GM18511 (cell line): ENCODE data around the gene ARHGAP5.

Experiments
- ATAC-seq: cut with Tn5 transposase; IDR thresholded peaks from one replicate; pipeline ENCODE4 v1.9.1; 2021; ENCODE audit warnings: mild to moderate bottlenecking, moderate library complexity; ENCODE audit not compliant: unreplicated experiment

The ARHGAP5 gene, protein sequence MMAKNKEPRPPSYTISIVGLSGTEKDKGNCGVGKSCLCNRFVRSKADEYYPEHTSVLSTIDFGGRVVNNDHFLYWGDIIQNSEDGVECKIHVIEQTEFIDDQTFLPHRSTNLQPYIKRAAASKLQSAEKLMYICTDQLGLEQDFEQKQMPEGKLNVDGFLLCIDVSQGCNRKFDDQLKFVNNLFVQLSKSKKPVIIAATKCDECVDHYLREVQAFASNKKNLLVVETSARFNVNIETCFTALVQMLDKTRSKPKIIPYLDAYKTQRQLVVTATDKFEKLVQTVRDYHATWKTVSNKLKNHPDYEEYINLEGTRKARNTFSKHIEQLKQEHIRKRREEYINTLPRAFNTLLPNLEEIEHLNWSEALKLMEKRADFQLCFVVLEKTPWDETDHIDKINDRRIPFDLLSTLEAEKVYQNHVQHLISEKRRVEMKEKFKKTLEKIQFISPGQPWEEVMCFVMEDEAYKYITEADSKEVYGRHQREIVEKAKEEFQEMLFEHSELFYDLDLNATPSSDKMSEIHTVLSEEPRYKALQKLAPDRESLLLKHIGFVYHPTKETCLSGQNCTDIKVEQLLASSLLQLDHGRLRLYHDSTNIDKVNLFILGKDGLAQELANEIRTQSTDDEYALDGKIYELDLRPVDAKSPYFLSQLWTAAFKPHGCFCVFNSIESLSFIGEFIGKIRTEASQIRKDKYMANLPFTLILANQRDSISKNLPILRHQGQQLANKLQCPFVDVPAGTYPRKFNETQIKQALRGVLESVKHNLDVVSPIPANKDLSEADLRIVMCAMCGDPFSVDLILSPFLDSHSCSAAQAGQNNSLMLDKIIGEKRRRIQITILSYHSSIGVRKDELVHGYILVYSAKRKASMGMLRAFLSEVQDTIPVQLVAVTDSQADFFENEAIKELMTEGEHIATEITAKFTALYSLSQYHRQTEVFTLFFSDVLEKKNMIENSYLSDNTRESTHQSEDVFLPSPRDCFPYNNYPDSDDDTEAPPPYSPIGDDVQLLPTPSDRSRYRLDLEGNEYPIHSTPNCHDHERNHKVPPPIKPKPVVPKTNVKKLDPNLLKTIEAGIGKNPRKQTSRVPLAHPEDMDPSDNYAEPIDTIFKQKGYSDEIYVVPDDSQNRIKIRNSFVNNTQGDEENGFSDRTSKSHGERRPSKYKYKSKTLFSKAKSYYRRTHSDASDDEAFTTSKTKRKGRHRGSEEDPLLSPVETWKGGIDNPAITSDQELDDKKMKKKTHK (N-terminal part only)

DNA sequence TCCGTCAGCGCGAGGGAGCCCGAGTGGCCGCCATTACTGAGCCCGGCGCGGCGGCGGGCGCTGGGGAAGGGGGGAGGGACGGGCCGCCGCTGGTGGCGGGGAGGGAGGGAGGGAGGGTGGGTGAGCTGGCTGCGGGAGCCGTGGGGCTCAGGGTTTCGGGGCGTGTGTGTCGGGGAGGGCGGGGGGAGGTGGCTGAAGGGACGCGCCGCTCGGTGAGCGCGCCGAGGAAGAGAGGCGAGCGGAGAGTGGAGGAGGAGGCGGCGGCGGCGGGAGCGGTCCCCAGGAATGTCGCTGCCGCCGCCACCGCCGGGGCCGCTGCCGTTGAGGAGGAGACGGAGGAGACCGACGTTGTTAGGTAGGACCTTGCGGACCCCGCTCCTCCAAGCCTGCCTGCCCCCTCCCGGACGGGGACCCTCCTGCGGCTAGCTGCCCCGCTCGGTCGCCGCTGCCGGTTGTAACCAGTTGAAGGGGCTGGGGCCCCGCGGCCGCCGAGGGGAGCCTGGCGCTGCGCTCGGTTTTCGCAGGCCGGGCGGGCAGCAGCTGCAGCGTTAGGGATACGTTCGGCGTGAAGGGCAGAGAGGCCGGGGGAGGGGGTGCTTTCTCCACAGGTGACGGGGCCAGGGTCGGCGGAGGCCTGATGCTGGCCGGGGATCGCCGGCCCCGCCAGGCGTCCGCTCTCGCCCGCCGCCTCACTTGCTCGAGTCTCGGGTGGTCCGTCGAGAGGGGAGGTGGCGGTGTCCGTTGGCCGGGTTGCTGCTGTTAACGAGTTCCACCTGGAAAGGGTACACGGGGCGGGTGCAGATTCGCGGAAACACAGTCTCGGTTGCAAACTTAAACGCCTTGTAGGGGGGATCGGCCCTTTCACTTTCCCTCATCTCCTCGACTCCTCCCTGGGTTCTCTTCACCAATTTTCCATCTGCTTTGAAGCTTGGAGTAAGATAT, at the start of gene ARHGAP5:
TSS of gene ARHGAP5 (plus strand) at position 224 of the 942 bp plus-strand sequence. CDS start 13,366 bp downstream, outside the sequence.
- ATAC-seq, result peak; percentile 43

DNA sequence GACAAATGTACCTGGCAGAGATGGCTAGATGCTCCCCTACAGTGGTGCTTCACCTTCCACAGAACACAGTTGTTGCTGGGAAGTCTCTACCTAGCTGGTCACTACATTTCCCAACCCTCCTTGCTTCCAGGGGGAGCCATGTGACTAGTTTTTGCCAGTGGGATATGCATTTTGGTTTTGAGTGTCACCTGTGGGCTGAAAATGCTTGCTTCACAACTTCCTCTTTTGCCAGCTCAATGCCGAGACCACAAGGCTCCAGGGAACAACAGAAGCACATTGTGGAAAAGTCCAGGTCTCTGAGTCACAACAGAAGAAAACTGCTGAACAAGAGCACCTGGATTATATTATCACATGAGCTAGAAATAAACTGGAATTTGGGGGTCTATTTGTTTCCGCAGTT, 48.5 kb upstream of the ARHGAP5 start:
- no peak for ATAC-seq

DNA sequence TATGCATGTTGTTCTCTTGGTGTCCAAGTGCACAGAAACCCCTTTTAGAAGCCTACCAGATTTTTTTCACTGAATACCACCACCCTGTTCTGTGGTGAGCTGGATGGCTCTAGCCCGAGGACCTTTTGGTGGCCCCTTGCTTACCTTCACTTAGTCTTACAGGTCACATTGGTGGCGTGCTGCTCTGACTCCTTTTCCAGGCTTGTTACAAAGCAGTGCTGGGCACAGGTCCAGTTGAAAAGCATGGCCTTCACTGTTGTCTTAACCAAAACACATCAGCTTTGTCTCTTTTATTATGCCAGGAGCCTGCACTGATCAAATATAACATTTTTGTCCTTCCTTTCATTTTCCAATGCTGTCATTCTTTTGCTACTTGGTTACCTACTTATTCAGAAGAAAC, 43.6 kb upstream of the ARHGAP5 start:
- ATAC-seq, result no peak

DNA sequence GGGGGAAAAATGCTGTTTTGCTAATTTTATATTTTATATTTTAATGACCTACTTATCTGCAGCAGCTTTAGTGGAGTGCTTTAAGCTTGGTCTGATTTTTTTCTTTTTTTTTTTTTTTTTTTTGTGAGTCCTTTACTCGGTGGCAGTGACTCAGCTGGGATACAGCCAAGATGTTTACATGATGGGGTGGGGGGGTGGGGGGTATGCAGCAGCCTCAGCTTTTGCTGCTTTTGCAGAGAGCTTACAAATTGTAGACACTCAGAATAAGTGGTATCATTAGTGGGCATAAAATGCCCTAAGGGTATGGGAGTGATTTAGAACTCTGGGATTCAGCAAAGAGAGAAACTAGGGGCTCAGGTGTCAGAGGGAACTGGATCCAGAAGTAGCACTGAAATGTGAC, 38.2 kb upstream of the ARHGAP5 start:
- no peak for ATAC-seq

DNA sequence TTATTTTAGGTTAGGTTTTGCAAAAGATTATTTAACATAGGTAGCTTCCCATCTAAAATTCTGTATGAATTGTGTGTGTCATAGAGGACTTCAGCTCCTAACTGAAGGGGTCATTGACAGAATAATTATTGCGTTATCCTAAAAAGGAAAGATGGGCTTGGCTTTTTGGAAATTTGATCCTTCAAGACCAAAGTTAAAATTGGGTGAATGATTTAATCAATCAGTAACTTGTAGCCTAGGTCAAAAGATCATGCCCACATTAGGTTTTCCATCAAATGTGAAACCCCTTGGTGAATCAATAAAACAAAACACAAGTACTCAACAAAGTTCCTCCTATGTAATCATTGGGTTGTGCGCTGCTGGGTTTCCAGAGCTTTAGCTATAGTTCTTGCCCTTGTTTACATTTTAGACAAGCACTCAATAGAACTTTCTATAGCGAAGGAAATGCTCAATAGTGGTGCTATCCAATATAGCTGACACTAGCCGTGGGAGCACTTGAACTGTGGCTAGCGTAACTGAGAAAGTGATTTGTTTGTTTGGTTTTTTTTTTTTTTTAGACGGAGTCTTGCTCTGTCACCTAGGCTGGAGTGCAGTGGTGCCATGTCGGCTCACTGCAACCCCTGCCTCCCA, 37.6 kb upstream of the ARHGAP5 start:
- no peak for ATAC-seq

DNA sequence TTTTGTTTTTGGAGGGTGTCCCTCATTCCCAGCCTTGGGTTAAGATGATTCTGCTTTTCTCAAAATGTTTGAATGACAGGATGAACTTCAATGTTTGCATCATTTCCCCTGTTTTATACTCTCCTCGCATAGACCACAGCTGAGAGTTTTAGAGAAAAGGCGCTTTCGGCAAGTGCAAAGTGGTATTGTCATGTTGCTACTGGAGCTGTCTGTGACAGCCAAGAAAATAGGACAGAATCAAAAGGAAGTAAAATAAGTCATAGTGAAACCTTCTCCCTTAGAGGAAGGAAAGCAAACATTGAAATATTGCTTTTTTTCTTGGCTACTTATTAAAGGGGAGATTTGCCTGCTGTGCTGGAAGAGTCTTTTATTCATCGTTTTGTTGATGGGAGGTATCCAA, 33.5 kb upstream of the ARHGAP5 start:
- ATAC-seq, result no peak

DNA sequence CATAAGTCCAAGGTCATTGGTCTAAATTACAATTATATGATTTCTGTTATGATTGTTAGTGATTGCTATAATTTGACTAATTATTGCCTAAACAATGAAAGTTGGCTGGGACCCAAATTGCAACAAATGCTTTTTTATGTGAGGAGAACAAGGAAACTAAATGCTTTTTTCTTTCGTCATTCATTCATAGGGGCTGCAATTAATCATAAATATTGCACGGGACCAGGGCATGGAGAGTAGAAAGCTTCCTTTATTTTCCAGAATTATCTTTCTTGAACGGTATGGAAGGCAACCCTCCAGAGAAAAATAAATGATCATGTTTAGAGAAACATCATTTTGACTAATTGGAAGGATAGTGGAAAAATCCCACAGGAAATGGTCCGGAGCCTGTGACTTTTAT, 32.6 kb upstream of the ARHGAP5 start:
- ATAC-seq, result no peak

DNA sequence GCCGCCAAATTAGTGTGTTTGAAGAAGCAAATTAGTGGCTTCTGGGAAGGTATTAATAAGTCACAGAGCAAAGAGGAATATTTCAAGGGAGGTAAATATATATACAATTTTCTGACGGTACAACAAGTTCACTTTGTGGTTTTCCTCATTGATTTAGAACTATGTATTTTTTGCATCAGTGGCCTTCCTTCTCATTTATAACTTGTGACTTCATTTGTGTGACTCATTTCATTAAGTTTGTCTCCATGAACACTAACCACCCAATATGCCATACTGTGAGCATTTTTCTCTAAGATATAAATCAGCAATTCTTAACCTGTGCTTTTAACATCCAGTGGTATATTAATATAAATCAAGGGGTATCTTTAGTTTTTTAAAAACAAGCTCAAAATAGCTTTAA, 29.3 kb upstream of the ARHGAP5 start:
- ATAC-seq, result no peak

DNA sequence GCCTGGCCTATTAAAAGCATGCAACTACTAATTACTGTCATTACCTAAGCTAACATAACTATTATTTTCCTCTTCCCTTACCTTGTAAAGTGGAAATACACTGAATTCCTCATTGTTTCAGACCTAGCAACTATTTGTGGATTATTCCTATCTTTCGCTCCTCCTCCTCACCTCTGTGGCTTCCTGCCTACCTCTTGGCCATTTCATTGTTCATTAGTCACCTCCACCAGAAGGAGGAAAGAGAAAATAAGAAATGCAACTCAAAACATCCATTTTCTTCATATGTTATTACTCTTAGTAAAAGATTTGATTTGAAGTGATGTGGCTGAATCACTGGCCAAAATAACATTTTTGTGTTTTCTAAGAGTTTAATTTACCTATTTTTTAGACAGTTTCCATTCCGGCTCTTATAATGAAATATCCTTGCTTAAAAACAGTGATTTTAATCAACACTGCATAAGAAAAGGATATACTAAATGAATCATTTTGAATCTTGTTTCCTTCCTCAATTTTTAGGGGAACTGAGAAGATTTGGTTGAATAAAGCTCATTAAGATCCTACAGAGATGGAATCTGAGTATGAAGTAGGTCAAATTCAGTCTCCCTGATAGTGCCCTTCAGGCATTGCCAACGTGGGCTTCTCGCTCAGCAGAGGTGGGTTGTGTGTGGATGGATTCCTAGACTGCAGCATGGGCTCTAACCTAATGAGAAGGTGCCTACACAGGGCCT, 27.6 kb upstream of the ARHGAP5 start:
- no peak for ATAC-seq

DNA sequence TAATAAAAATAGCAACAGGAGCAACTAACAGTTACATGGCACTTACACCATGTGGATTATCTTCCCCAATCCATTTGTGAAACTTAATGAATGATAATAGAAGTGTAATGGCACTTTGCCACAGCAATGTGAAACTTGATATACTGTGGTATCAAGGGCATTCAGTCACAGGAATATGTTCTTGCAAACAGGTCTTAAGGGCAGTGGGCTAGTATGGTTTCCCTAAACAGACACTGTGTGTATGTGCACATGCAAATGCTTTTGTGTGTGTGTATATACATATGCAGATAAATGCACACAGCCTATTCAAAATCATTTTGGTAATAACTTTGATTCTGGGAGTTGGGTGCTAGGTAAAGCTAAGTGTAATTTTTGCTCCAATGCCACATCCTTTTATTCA, 26.2 kb upstream of the ARHGAP5 start:
- no peak for ATAC-seq

DNA sequence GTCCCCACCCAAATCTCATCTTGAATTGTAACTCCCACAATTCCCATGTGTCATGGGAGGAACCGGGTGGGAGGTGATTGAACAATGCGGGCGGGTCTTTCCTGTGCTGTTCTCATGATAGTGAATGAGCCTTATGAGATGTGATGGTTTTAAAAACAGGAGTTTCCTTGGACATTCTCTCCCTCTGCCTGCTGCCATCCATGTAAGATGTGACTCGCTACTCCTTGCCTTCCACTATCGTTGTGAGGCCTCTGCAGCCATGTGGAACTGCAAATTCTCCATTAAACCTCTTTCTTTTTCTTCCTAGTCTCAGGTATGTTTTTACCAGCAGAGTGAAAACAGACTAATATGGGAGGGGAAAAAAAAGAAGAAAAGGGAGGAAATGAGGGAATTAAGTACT, 22.6 kb upstream of the ARHGAP5 start:
- ATAC-seq, result no peak

DNA sequence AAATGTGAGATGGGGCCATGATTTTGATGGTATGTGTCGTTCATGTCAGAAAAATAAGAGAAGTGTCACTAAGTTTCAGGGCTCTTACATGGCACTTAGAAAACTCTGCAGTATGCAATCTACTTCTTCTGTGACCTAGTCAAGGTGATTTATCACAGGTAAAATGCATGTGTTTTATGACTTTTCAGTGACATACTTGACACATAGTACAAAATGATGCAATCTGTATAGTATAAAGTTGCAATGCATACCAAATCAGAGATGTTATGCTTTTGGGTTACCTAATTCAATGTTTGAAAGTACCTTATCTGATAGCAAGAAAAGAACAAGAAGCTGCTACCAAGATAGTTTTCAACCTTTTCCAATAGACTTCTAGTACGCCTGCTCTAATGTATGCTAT, 21.9 kb upstream of the ARHGAP5 start:
- no peak for ATAC-seq

DNA sequence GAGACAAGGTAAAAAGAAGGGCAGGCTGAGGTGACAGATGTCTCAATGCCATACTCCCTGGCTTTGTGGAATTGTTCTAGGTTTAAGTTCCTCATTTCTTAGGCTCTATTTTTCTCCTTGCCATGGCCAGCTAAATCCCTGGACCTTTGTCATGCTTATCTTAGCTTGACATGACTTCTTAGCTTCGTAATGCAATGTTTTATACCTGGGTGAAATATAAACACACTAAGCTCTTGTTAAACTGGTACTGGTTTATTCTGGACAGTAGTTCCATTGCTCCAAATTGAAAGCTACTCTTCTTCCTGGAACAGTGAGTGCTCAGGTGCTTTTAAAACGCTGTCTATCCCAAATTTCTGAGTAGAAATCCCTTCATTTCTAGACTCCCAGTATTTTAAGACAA, 17.4 kb upstream of the ARHGAP5 start:
- no peak for ATAC-seq

DNA sequence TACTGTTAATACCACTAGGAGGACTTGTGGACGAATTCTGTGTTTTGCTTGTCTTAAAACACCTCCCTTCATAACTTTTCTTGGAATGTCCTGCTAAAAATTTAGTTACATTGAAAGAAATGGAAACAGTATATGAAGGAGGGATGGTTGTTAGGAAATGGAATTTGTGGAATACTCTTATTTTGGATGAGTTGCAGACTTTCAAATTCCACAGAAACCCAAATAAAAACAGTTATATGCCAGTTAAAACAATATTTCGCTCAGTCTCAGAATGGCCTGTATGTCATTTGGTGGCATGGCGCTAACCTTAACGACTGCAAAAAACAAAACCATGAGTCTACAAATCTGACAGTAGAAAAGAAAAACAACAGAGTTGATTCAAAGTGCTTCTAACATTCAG, 12.2 kb upstream of the ARHGAP5 start:
- ATAC-seq, result no peak

DNA sequence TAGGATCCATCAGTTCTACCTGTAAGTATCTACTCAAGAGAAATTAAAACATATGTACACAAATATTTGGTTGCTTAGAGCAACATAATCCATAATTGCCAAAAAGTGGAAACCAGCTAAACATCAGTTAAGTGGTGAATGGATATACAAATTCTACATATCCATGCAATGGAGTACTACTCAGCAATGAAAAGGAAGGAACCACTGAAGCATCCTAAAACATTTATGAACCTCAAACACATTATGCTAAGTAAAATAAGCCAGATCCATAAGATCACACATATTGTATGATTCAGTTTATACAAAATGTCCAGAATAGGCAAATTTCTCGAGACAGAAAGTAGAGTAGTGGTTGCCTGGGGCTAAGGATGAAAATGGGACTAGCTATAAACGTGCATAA, 8.4 kb upstream of the ARHGAP5 start:
- ATAC-seq, result no peak

DNA sequence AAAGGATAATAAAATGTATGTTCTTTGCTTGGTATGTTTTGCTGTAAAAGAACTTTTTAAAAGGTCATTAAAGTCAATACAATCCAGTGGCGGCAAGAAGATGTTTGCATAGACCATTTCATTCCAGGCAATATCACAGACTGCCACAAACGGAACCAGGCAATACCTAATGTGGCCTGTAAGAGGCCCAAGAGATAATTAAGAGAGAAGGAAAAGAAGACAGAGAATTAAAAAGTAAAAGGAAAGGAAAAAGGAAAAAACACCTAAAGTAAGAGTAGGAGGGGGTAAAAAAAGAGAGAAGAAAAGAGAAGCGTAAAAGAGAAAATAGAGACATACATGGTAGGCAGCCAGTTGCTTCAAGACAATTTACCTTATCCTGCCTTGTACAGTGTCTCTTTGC, 6.8 kb upstream of the ARHGAP5 start:
- ATAC-seq, result no peak

DNA sequence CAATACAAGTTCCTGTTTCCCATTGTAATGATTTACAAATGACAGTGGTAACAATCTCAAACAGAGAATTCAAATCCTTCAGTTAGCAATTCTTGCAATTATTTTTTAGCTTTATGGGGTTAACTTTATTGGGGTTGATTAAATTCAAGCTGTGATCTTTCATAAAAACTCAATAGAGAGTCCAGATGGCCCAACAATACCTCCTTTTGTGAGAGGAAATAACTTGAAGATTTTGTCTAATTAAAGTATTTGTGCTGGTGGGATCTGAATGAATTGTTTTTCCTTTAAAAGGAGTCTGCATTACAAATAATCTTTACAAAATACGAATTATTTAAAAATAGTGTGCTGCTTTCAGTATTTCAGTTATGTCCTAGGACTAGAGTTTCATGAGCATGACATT, 4.4 kb upstream of the ARHGAP5 start:
- ATAC-seq, result no peak

DNA sequence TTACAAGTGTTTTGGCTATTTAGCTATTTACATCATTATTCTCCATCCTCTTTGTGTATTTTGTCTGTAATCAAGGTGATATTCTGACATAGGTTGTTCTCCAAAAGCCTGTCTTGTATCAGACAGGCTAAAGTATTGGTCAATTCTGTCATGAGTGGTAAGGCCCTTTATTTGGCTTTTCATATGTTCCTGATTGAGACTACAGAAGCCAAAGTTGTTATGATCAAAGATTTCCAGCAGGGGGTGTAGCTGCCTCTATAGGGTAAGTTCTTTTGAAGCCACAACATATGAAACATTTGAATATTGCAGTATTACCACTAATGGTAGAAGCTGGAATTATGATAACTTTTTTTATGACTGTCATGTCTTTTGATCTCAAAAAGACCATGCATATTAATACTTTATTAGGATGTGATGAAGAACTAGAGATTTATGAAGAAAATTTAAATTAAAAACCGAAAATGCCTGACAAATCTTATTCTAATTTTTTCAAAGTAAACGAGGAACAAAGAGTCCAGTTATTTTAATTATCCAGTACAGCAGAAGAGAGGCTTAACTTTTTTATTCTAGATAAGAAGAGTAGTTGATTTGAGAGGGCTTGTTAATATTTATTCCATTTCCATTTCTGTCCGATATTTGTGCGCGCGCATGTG, 3.4 kb upstream of the ARHGAP5 start:
- ATAC-seq, result peak; percentile 19
